IMR-90 (cell line): ENCODE measurements around the gene IFITM10.

Experiments
- BHLHE40 ChIP-seq: fragments of 150-350 bp; IDR thresholded peaks from 2 replicates; pipeline ENCODE4 v1.6.1; 2016; ENCODE audit warnings: mild to moderate bottlenecking, low read depth, low read length
- CEBPB ChIP-seq: IDR thresholded peaks from 2 replicates; pipeline ENCODE4 v1.6.1; 2012; ENCODE audit warnings: low read depth, low read length, improper control_type of control experiment
- CTCF ChIP-seq: conservative IDR thresholded peaks from 2 replicates; pipeline ENCODE4 v1.5.1; 2012; ENCODE audit warnings: mild to moderate bottlenecking, low read depth, low read length, improper control_type of control experiment
- FOS ChIP-seq: fragments of 150-350 bp; IDR thresholded peaks from 2 replicates; pipeline ENCODE4 v1.6.1; 2016; ENCODE audit warnings: low read depth, low read length
- MAFK ChIP-seq: IDR thresholded peaks from 2 replicates; pipeline ENCODE4 v1.6.1; 2012; ENCODE audit warnings: low read depth, low read length, improper control_type of control experiment
- POLR2A ChIP-seq: IDR thresholded peaks from 2 replicates; pipeline ENCODE4 v1.6.1; 2012; ENCODE audit warnings: mild to moderate bottlenecking, low read depth, low read length
- RFX5 ChIP-seq: IDR thresholded peaks from 2 replicates; pipeline ENCODE4 v1.8.0; 2012; ENCODE audit warnings: low read depth, mild to moderate bottlenecking, low read length, moderate library complexity
- SMC3 ChIP-seq: fragments of 150-350 bp; IDR thresholded peaks from 2 replicates; pipeline ENCODE4 v1.6.1; 2016; ENCODE audit warnings: low read depth, mild to moderate bottlenecking, antibody characterized with exemption, low read length, moderate library complexity

DNA sequence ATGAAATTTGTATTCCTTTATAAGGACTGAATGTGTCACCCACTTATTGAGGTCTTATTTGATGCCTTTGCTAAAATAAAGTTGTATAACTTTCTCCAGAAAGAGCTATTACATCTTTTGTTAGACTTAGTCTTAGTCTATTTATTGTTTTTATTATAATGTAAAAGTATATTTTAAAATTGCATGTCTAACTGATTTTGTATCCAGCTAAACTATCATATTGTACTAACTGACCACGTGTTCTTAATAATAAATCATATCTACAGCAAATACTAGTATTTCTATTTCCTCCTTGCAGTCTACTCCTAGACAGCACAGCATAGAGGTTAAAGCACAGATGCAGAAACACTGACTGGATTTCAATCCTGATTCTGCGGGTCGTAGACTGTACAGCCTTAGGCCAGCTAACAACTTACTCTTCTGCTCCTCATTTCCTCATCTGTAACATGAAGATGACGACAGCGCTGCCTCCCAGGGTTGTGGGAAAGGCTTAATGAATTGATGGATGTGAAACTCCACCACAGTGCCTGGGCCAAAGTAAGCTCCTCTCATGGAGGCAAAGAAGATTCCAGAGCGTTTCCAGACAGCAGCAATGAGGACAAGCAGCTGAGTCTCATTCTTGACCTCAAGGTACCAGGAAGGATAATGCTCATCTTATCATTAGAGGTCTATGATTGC is 13.2 kb downstream of the IFITM10 start:
- no peak for TF ChIP-seq CEBPB
- TF ChIP-seq CTCF, result no peak
- TF ChIP-seq POLR2A, result no peak
- no peak for TF ChIP-seq BHLHE40
- TF ChIP-seq FOS, result no peak
- no peak for TF ChIP-seq RFX5
- no peak for TF ChIP-seq MAFK
- TF ChIP-seq SMC3, result no peak
